ENCODE measurements around the gene LRBA. TPM values are rescaled to one million over a fixed set of nuclear protein-coding genes. Genes with fewer than 3 reads are reported as not detected.
"Not testable (repeated sequence)": the region's sequence is repeated elsewhere in the genome, so short reads cannot be mapped to it uniquely, and the experiment has no call there.

LRBA gene
- total and polyA plus RNA-seq, 5 donors from 2014 or later: 23.0 to 95.3 (median 25.4) TPM

DNA sequence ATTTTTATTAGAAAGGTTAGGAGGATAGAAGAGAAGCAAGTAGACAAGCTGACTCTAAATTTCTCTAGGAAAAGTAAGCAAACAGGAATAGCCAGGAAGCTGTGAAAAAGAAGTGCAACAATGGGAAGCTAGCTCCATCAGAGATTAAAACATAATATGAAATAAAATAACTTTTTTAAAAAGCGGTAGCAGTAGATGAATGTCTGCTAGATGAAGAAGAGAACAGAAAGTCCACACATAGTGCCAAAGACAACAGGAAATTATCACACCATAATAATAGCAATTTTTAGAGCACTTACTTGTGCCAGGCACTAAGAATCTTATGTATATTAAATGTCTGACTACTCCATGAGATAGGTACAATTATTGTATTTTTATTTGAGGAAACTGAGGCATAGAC is 53.5 kb downstream of the LRBA start:
- peak overlapping the region; percentile 24 for H3K4me3 ChIP-seq (ENCODE audit: low read depth, low read length)
- peaks cover 34% of the 10 kb centered on the region for H3K36me3 Mint-ChIP-seq
- ATAC-seq (ENCODE audit: low read depth in 2 of 2) (no peak), DNase-seq (no peak)
- H3K4me1 Mint-ChIP-seq: peaks cover 23 to 34% (median 27%) of the 10 kb centered on the region in 4 donors
- H3K9me3 ChIP-seq (ENCODE audit: control insufficient read depth in 2 of 2, low read length in 2 of 2): peaks cover 6 to 22% of the 10 kb centered on the region in 2 experiments
- no peak overlapping the region for H3K4me3 Mint-ChIP-seq
- H3K27ac ChIP-seq (ENCODE audit: insufficient read depth, low read length, poor library complexity, severe bottlenecking): no peak overlapping the region
- peak overlapping the region in 1 of 3 donors; percentile 18 for H3K27ac Mint-ChIP-seq
- H3K4me1 ChIP-seq (ENCODE audit: control insufficient read depth, insufficient read depth, low read length, poor library complexity, severe bottlenecking): no peaks in the 10 kb centered on the region
- H3K27me3 ChIP-seq (ENCODE audit: control insufficient read depth, insufficient read depth, low read length): no peaks in the 10 kb centered on the region
- peaks cover 0 to 23% (median 7%) of the 10 kb centered on the region in 7 donors for H3K9me3 Mint-ChIP-seq
- peaks cover 7% of the 10 kb centered on the region for H3K36me3 ChIP-seq (ENCODE audit: control insufficient read depth, insufficient read depth, low read length)
- H3K27me3 Mint-ChIP-seq: no peaks in the 10 kb centered on the region

DNA sequence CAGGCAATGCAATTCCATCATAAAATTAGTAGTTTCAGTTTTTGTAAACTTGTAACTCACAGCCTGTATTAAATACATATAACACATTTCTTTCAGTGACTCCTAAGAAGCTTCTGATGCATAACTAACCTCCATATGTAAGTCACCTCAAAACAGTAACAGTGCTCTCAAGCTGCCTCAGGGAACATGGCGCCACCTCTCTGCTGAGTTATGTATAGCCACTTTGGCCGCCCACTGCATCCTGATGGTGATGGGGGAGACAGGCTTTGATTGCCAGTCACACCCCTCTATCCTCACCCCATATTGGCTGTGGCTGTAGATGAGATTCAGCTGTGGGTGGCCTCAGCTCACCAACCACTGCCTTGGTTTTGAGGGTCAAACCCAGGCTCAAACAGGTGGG is 54.3 kb downstream of the LRBA start:
- Histone ChIP-seq H3K27ac (ENCODE audit: insufficient read depth, low read length, poor library complexity, severe bottlenecking) (no peak overlapping the region), H3K27me3 (ENCODE audit: control insufficient read depth, insufficient read depth, low read length) (no peaks in the 10 kb centered on the region), H3K9me3 (ENCODE audit: control insufficient read depth in 2 of 2, low read length in 2 of 2) (peaks cover 6 to 22% of the 10 kb centered on the region in 2 experiments), H3K4me1 (ENCODE audit: control insufficient read depth, insufficient read depth, low read length, poor library complexity, severe bottlenecking) (no peaks in the 10 kb centered on the region), H3K36me3 (ENCODE audit: control insufficient read depth, insufficient read depth, low read length) (peaks cover 7% of the 10 kb centered on the region), H3K4me3 (ENCODE audit: low read depth, low read length) (no peak overlapping the region)
- Mint-ChIP-seq H3K27me3 (no peaks in the 10 kb centered on the region), H3K9me3 (peaks cover 0 to 29% (median 10%) of the 10 kb centered on the region in 7 donors), H3K27ac (no peak overlapping the region), H3K4me1 (peaks cover 25 to 37% (median 29%) of the 10 kb centered on the region in 4 donors), H3K4me3 (no peak overlapping the region), H3K36me3 (peaks cover 39% of the 10 kb centered on the region)
- peak in 1 of 2 donors; percentile 52 for ATAC-seq (ENCODE audit: low read depth in 2 of 2)
- DNase-seq: peak in 1 of 3 donors; percentile 40

DNA sequence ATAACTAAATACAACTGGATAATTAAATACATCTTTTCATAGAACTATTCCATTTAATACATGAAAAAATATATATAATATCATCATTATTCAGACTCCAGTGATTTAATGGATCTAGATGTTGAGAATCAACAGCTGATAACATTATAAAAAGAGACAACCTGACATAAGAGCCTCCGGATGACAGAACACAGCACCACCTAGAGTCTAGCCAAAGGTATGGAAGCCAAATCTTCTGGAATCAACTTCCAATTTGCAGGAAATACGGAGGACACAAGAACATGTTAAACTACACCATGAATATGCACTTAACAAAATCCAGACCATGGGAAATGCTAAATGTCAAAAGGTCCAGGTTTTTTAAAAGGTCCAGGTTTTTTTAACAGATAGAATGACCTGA is 55.0 kb downstream of the LRBA start:
- Mint-ChIP-seq H3K36me3 (peaks cover 37% of the 10 kb centered on the region), H3K9me3 (peaks cover 0 to 29% (median 10%) of the 10 kb centered on the region in 7 donors), H3K4me3 (no peak overlapping the region), H3K27ac (no peak overlapping the region), H3K4me1 (peaks cover 22 to 39% (median 25%) of the 10 kb centered on the region in 4 donors), H3K27me3 (no peaks in the 10 kb centered on the region)
- Histone ChIP-seq H3K9me3 (ENCODE audit: control insufficient read depth in 2 of 2, low read length in 2 of 2) (peaks cover 6 to 22% of the 10 kb centered on the region in 2 experiments), H3K27ac (ENCODE audit: insufficient read depth, low read length, poor library complexity, severe bottlenecking) (no peak overlapping the region), H3K4me1 (ENCODE audit: control insufficient read depth, insufficient read depth, low read length, poor library complexity, severe bottlenecking) (no peaks in the 10 kb centered on the region), H3K4me3 (ENCODE audit: low read depth, low read length) (no peak overlapping the region), H3K36me3 (ENCODE audit: control insufficient read depth, insufficient read depth, low read length) (peaks cover 7% of the 10 kb centered on the region), H3K27me3 (ENCODE audit: control insufficient read depth, insufficient read depth, low read length) (no peaks in the 10 kb centered on the region)
- no peak for DNase-seq
- ATAC-seq (ENCODE audit: low read depth in 2 of 2): no peak

DNA sequence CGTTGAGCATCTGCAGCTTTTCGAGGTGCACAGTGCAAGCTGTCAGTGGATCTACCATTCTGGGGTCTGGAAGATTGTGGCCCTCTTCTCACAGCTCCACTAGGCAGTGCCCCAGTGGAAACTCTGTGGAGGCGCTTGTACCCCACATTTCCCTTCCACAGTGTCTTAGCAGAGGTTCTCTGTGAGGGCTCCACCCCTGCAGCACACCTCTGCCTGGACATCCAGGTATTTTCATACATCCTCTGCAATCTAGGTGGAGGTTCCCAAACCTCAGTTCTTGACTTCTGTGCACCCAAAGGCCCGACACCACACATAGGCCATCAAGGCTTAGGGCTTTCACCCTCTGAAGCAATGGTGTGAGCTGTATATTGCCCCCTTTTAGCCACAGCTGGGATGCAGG is 57.1 kb downstream of the LRBA start:
- H3K4me1 Mint-ChIP-seq: peaks cover 23 to 37% (median 26%) of the 10 kb centered on the region in 4 donors
- not testable (repeated sequence) for H3K36me3 ChIP-seq (ENCODE audit: control insufficient read depth, insufficient read depth, low read length); ATAC-seq (ENCODE audit: low read depth in 2 of 2); H3K27ac ChIP-seq (ENCODE audit: insufficient read depth, low read length, poor library complexity, severe bottlenecking); H3K4me3 Mint-ChIP-seq; H3K4me1 ChIP-seq (ENCODE audit: control insufficient read depth, insufficient read depth, low read length, poor library complexity, severe bottlenecking); H3K27me3 ChIP-seq (ENCODE audit: control insufficient read depth, insufficient read depth, low read length); H3K27ac Mint-ChIP-seq; H3K4me3 ChIP-seq (ENCODE audit: low read depth, low read length); H3K27me3 Mint-ChIP-seq
- peak in 1 of 3 donors; percentile 19 for DNase-seq
- peaks cover 41% of the 10 kb centered on the region for H3K36me3 Mint-ChIP-seq
- peaks cover 0 to 29% (median 10%) of the 10 kb centered on the region in 7 donors for H3K9me3 Mint-ChIP-seq
- peaks cover 6 to 22% of the 10 kb centered on the region in 2 experiments for H3K9me3 ChIP-seq (ENCODE audit: control insufficient read depth in 2 of 2, low read length in 2 of 2)

DNA sequence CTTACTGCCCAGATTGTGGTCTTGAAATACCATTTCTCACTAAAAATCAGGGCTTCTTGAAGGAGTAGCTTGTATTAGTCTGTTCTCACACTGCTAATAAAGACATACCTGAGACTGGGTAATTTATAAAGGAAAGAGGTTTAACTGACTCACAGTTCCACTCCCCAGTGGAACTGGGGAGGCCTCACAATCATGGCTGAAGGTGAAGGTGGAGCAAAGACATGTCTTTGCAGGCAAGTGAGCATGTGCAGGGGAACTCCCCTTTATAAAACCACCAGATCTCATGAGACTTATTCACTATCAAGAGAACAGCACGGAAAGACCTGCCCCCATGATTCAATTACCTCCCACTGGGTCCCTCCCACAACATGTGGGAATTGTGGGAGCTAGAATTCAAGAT is 58.0 kb downstream of the LRBA start:
- not testable (repeated sequence) for H3K4me3 ChIP-seq (ENCODE audit: low read depth, low read length); H3K36me3 ChIP-seq (ENCODE audit: control insufficient read depth, insufficient read depth, low read length); H3K27ac Mint-ChIP-seq; ATAC-seq (ENCODE audit: low read depth in 2 of 2); H3K27me3 Mint-ChIP-seq; DNase-seq; H3K27me3 ChIP-seq (ENCODE audit: control insufficient read depth, insufficient read depth, low read length); H3K27ac ChIP-seq (ENCODE audit: insufficient read depth, low read length, poor library complexity, severe bottlenecking); H3K4me3 Mint-ChIP-seq; H3K4me1 ChIP-seq (ENCODE audit: control insufficient read depth, insufficient read depth, low read length, poor library complexity, severe bottlenecking)
- peaks cover 6 to 22% of the 10 kb centered on the region in 2 experiments for H3K9me3 ChIP-seq (ENCODE audit: control insufficient read depth in 2 of 2, low read length in 2 of 2)
- peaks cover 0 to 30% (median 10%) of the 10 kb centered on the region in 7 donors for H3K9me3 Mint-ChIP-seq
- peaks cover 28 to 41% (median 33%) of the 10 kb centered on the region in 4 donors for H3K4me1 Mint-ChIP-seq
- peaks cover 45% of the 10 kb centered on the region for H3K36me3 Mint-ChIP-seq

DNA sequence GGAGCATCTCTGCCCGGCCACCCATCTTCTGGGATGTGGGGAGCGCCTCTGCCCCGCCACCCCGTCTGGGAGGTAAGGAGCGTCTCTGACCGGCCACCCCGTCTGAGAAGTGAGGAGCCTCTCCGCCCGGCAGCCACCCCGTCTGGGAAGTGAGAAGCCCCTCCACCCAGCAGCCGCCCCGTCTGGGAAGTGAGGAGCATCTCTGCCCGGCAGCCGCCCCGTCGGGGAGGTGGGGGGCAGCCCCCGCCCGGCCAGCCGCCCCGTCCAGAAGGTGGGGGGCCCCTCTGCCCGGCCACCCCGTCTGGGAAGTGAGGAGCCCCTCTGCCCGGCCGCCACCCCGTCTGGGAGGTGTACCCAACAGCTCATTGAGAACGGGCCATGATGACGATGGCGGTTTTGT is 61.2 kb downstream of the LRBA start:
- not testable (repeated sequence) for H3K27me3 Mint-ChIP-seq; H3K4me3 Mint-ChIP-seq; ATAC-seq (ENCODE audit: low read depth in 2 of 2); H3K36me3 ChIP-seq (ENCODE audit: control insufficient read depth, insufficient read depth, low read length); H3K27ac ChIP-seq (ENCODE audit: insufficient read depth, low read length, poor library complexity, severe bottlenecking); DNase-seq; H3K27me3 ChIP-seq (ENCODE audit: control insufficient read depth, insufficient read depth, low read length); H3K27ac Mint-ChIP-seq; H3K4me3 ChIP-seq (ENCODE audit: low read depth, low read length); H3K4me1 ChIP-seq (ENCODE audit: control insufficient read depth, insufficient read depth, low read length, poor library complexity, severe bottlenecking)
- Mint-ChIP-seq H3K9me3 (peaks cover 4 to 27% (median 10%) of the 10 kb centered on the region in 7 donors), H3K36me3 (peaks cover 39% of the 10 kb centered on the region), H3K4me1 (peaks cover 41 to 49% (median 43%) of the 10 kb centered on the region in 4 donors)
- H3K9me3 ChIP-seq (ENCODE audit: control insufficient read depth in 2 of 2, low read length in 2 of 2): peaks cover 5 to 19% of the 10 kb centered on the region in 2 experiments

DNA sequence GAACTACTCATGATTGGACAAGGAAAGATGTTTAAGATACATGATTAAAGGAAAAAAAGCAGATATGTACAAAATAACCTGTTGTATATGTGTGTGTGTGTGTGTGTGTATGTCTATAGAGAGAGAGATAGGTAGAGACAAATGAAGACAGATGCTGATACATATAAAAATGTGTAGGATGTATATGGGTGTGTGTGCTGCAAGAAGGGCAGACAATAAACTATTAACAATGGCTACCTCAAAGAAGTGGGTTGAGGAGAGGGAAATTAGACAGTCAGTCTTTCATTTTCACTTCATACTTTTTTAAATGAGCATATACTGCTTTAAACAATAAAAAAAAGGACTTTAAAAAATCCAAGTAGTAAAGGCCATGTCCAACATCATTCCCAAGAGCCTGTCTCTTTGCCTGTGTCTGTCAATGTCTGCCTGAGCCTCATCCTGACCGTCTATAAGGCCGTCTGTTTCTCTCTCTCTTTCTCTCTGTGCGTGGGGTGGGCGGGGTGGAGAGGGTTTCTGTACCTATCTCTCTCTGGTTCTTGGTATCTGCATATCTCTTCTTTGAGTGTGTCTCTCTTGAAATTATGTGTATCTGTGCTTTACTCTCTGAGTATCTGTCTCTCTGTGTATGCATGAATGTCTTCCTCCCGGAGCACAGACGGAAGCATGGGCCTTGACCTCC is 62.8 kb downstream of the LRBA start:
- H3K9me3 ChIP-seq (ENCODE audit: control insufficient read depth in 2 of 2, low read length in 2 of 2): peaks cover 0 to 2% of the 10 kb centered on the region in 2 experiments
- DNase-seq (peak in 1 of 3 donors; percentile 16), ATAC-seq (ENCODE audit: low read depth in 2 of 2) (peak in 1 of 2 donors; percentile 42)
- Mint-ChIP-seq H3K4me1 (peaks cover 43 to 57% (median 52%) of the 10 kb centered on the region in 4 donors), H3K27me3 (no peaks in the 10 kb centered on the region), H3K4me3 (peak overlapping the region in 2 of 4 donors; percentile 16 to 70), H3K36me3 (peaks cover 26% of the 10 kb centered on the region), H3K9me3 (peaks cover 0 to 13% (median 6%) of the 10 kb centered on the region in 7 donors), H3K27ac (peak overlapping the region; percentile 24 to 72 (median 30))
- no peak overlapping the region for H3K27ac ChIP-seq (ENCODE audit: insufficient read depth, low read length, poor library complexity, severe bottlenecking)
- peaks cover 5% of the 10 kb centered on the region for H3K4me1 ChIP-seq (ENCODE audit: control insufficient read depth, insufficient read depth, low read length, poor library complexity, severe bottlenecking)
- H3K4me3 ChIP-seq (ENCODE audit: low read depth, low read length): peak overlapping the region; percentile 12
- H3K36me3 ChIP-seq (ENCODE audit: control insufficient read depth, insufficient read depth, low read length): no peaks in the 10 kb centered on the region
- H3K27me3 ChIP-seq (ENCODE audit: control insufficient read depth, insufficient read depth, low read length): no peaks in the 10 kb centered on the region

Data from CD4-positive, CD25-positive, alpha-beta regulatory T cell (primary cell).